C4-2B (cell line): ENCODE data around the gene SMIM29.

ENCODE experiments used
- ZFX ChIP-seq: fragments of 450-650 bp; IDR thresholded peaks from 2 replicates; pipeline ENCODE4 v1.6.1; 2017
- TF ChIP-seq, protein P1 (sequence below): fragments of 450-650 bp; conservative IDR thresholded peaks from 2 replicates; pipeline ENCODE4 v1.5.1; 2017; ENCODE audit warnings: mild to moderate bottlenecking

GRCh38 chr6:34248727-34249468, at the start of gene SMIM29:
- TF ChIP-seq, protein P1, sequence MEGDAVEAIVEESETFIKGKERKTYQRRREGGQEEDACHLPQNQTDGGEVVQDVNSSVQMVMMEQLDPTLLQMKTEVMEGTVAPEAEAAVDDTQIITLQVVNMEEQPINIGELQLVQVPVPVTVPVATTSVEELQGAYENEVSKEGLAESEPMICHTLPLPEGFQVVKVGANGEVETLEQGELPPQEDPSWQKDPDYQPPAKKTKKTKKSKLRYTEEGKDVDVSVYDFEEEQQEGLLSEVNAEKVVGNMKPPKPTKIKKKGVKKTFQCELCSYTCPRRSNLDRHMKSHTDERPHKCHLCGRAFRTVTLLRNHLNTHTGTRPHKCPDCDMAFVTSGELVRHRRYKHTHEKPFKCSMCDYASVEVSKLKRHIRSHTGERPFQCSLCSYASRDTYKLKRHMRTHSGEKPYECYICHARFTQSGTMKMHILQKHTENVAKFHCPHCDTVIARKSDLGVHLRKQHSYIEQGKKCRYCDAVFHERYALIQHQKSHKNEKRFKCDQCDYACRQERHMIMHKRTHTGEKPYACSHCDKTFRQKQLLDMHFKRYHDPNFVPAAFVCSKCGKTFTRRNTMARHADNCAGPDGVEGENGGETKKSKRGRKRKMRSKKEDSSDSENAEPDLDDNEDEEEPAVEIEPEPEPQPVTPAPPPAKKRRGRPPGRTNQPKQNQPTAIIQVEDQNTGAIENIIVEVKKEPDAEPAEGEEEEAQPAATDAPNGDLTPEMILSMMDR, result peak; percentile 97
- TF ChIP-seq ZFX, result peak; percentile 14; the same call in 1 of the 2 replicates
